PC-9 (cell line): Measurements from ENCODE around the gene HYDIN.
"Not testable (repeated sequence)": the region's sequence is repeated elsewhere in the genome, so short reads cannot be mapped to it uniquely, and the experiment has no call there.

Source experiments
- EZH2 ChIP-seq: fragments of 200-600 bp; sonication (generic); IDR thresholded peaks from 2 replicates; pipeline ENCODE4 v1.8.0; 2017; ENCODE audit warnings: antibody characterized with exemption, low read depth
- TF ChIP-seq, protein P1 (sequence below): fragments of 200-600 bp; sonication (generic); conservative IDR thresholded peaks from 2 replicates; pipeline ENCODE4 v1.6.1; 2017; ENCODE audit warnings: mixed run types, antibody characterized with exemption, mild to moderate bottlenecking, moderate library complexity

DNA sequence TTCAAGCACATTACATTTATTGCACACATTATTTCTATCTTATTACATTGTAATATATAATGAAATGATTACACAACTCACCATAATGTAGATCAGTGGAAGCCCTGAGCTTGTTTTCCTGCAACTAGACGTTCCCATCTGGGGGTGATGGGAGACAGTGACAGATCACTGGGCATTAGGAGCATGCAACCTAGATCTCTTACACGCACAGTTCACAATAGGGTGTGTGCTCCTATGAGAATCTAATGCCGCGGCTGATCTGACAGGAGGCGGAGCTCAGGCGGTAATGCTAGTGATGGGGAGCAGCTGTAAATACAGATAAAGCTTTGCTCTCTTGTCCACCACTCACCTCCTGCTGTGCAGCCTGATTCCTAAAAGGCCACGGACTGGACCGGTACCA lies 69.5 kb downstream of the HYDIN start:
- TF ChIP-seq, protein P1, sequence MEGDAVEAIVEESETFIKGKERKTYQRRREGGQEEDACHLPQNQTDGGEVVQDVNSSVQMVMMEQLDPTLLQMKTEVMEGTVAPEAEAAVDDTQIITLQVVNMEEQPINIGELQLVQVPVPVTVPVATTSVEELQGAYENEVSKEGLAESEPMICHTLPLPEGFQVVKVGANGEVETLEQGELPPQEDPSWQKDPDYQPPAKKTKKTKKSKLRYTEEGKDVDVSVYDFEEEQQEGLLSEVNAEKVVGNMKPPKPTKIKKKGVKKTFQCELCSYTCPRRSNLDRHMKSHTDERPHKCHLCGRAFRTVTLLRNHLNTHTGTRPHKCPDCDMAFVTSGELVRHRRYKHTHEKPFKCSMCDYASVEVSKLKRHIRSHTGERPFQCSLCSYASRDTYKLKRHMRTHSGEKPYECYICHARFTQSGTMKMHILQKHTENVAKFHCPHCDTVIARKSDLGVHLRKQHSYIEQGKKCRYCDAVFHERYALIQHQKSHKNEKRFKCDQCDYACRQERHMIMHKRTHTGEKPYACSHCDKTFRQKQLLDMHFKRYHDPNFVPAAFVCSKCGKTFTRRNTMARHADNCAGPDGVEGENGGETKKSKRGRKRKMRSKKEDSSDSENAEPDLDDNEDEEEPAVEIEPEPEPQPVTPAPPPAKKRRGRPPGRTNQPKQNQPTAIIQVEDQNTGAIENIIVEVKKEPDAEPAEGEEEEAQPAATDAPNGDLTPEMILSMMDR: not testable (repeated sequence)
- TF ChIP-seq EZH2: not testable (repeated sequence)
